Testis (tissue), 3 donors: Measurements from ENCODE around the gene PTBP3. TPM values are rescaled to one million over a fixed set of nuclear protein-coding genes. Genes with fewer than 3 reads are reported as not detected.

Experiments
- DNase-seq: peaks from one replicate; pipeline ENCODE4 v3.0.0-alpha.2; 2019
- H3K27ac ChIP-seq, 2 donors: fragments of 200-600 bp; sonication (generic); one replicate each; pipeline ENCODE4 v1.5.1; 2019
- H3K27me3 ChIP-seq: fragments of 200-600 bp; sonication (generic); one replicate; pipeline ENCODE4 v1.5.1; 2019
- H3K36me3 ChIP-seq: fragments of 200-600 bp; sonication (generic); one replicate; pipeline ENCODE4 v1.5.1; 2017; ENCODE audit warnings: low read depth; ENCODE audit errors: missing control alignments
- H3K4me1 ChIP-seq: fragments of 200-600 bp; sonication (generic); one replicate; pipeline ENCODE4 v1.5.1; 2019
- H3K4me3 ChIP-seq, 2 donors: fragments of 200-600 bp; sonication (generic); one replicate each; pipeline ENCODE4 v1.5.1; 2017 to 2019
- H3K9me3 ChIP-seq: fragments of 200-600 bp; sonication (generic); one replicate; pipeline ENCODE4 v1.5.1; 2017
- POLR2A ChIP-seq: fragments of 450-650 bp; IDR thresholded peaks from one replicate; pipeline ENCODE4 v1.6.1; 2017; ENCODE audit warnings: antibody characterized with exemption, mild to moderate bottlenecking, moderate library complexity
- WGBS, 2 donors: methylation state at CpG; one replicate each; pipeline ENCODE4 v1.1.5; 2018; 5-methylcytosine and 5-hydroxymethylcytosine counted together
- intact Hi-C: fragments of 100-400 bp; cut with DNase I; formaldehyde crosslinking; loops from one replicate; pipeline ENCODE4 v1.15.1; 2023; ENCODE audit warnings: low total_unique reads
- polyA plus RNA-seq: library from polyadenylated mRNA; stranded (reverse); fragments of 350-450 nt; fragmentation: Illumina TruSeq; extraction: RNeasy Lipid Tissue Mini Kit (QIAGEN cat#74804); gene quantifications from one replicate; pipeline ENCODE4 v1.2.3, GENCODE V29; 2014; ENCODE audit warnings: low read depth, low replicate concordance; ENCODE audit not compliant: insufficient read depth
- total RNA-seq, 2 donors: library from RNA; depleted of rRNA; stranded (reverse); fragments of >200 nt; gene quantifications; one replicate each; pipeline ENCODE4 v1.2.3, GENCODE V29; 2016
- TF ChIP-seq, protein P1 (sequence below), 3 experiments: fragments of 450-650 bp in 2 of 3; fragments of 200-600 bp in 1 of 3; sonication (generic) in 1 of 3; IDR thresholded peaks; one replicate each; pipeline ENCODE4 v1.5.1; 2016 to 2019; ENCODE audit warnings: antibody characterized with exemption in 3 of 3, mild to moderate bottlenecking in 2 of 3, moderate library complexity in 1 of 3

PTBP3 gene
- total and polyA plus RNA-seq, 3 donors from 2014 or later = 44.1 to 199 (median 172) TPM

- TF ChIP-seq, protein P1, sequence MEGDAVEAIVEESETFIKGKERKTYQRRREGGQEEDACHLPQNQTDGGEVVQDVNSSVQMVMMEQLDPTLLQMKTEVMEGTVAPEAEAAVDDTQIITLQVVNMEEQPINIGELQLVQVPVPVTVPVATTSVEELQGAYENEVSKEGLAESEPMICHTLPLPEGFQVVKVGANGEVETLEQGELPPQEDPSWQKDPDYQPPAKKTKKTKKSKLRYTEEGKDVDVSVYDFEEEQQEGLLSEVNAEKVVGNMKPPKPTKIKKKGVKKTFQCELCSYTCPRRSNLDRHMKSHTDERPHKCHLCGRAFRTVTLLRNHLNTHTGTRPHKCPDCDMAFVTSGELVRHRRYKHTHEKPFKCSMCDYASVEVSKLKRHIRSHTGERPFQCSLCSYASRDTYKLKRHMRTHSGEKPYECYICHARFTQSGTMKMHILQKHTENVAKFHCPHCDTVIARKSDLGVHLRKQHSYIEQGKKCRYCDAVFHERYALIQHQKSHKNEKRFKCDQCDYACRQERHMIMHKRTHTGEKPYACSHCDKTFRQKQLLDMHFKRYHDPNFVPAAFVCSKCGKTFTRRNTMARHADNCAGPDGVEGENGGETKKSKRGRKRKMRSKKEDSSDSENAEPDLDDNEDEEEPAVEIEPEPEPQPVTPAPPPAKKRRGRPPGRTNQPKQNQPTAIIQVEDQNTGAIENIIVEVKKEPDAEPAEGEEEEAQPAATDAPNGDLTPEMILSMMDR (IDR thresholded peaks at IDR 0.05) = no peak
- TF ChIP-seq POLR2A = no peak
- intact Hi-C loops = no loop called here
- DNase-seq = no peak
Observed at GRCh38 chr9:112325600-112325999, 7.8 kb downstream of the PTBP3 start.

GRCh38 chr9:112325127-112325526 lies 8.3 kb downstream of the PTBP3 start:
- H3K27ac ChIP-seq = no peak overlapping the region
- WGBS, 2 donors = 84 to 90% methylated on average over 10 of the region's 10 CpGs
- peaks cover 3% of the 10 kb centered on the region for H3K4me1 ChIP-seq
- no peaks in the 10 kb centered on the region for H3K9me3 ChIP-seq
- intact Hi-C loops = no loop called here
- H3K4me3 ChIP-seq = no peak overlapping the region
- no peak for DNase-seq
- no peaks in the 10 kb centered on the region for H3K36me3 ChIP-seq
- no peak for TF ChIP-seq POLR2A
- TF ChIP-seq, protein P1 (IDR thresholded peaks at IDR 0.05) = no peak
- no peaks in the 10 kb centered on the region for H3K27me3 ChIP-seq

More at GRCh38 chr9:112325600-112325999, 7.8 kb downstream of the PTBP3 start:
- Histone ChIP-seq H3K4me1 (peaks cover 4% of the 10 kb centered on the region), H3K9me3 (no peaks in the 10 kb centered on the region), H3K27me3 (no peaks in the 10 kb centered on the region), H3K27ac (no peak overlapping the region), H3K4me3 (no peak overlapping the region), H3K36me3 (no peaks in the 10 kb centered on the region)
- 82 to 92% methylated on average over 8 of the region's 8 CpGs for WGBS, 2 donors

DNA sequence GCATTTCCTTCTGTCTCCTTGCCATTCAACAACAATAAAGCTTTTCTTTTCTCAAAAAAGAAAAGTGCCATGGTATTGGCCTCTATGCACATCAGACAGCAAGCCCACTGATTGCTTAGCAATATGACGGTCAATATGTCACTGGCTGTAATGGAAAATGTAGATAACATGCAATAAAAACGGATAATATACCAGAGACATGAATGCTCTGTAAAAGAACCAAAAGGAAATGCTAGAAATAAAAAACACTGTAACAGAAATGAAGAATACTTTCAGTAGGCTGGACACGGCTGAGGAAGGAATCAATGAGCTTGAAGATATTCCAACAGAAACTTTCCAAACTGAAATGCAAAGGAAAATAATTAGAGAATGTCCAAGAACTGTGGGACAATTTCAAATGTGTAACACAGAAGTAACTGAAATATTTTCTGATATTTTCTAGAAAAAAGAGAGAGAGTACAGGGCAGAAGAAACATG lies 10.0 kb downstream of the PTBP3 start:
- Histone ChIP-seq H3K4me1 (no peaks in the 10 kb centered on the region), H3K36me3 (no peaks in the 10 kb centered on the region), H3K9me3 (no peaks in the 10 kb centered on the region), H3K4me3 (no peak overlapping the region), H3K27ac (no peak overlapping the region), H3K27me3 (no peaks in the 10 kb centered on the region)
- no peak for DNase-seq
- intact Hi-C loops = no loop called here
- 68 to 69% methylated on average over 3 of the region's 3 CpGs for WGBS, 2 donors
- no peak for TF ChIP-seq POLR2A
- TF ChIP-seq, protein P1 (IDR thresholded peaks at IDR 0.05) = no peak

DNA sequence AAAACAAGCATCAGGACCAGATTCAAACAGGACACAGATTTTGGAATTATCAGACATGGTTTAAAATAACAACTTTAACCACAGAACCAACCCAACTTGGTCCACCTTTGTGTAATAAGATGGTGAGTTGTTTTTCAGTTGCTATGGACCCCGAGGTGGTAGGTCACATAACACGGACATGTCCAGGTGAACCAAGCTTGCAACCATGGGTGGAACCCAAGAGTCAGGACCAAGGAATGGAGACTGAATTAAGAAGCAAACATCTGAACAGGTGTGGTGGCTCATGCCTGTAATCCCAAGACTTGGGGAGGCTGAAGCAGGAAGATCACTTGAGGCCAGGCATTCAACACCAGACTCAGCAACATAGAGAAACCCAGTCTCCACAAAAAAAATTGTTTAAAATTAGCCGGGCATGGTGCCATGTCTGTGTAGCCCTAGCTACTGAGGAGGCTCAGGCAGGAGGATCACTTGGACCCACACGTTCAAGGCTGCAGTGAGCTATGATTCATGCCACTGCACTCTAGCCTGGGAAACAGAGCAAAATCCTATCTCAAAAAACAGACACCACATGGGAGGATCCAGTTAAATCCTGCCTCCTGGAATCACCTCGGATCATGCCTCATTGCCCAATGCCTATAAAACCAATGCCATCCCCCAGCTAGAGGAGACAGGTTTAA lies 10.6 kb downstream of the PTBP3 start:
- Histone ChIP-seq H3K4me1 (no peaks in the 10 kb centered on the region), H3K36me3 (no peaks in the 10 kb centered on the region), H3K27me3 (no peaks in the 10 kb centered on the region), H3K9me3 (no peaks in the 10 kb centered on the region), H3K4me3 (no peak overlapping the region), H3K27ac (no peak overlapping the region)
- TF ChIP-seq POLR2A = no peak
- TF ChIP-seq, protein P1 (IDR thresholded peaks at IDR 0.05) = no peak
- intact Hi-C loops = no loop called here
- WGBS, 2 donors = 84 to 90% methylated on average over 5 of the region's 5 CpGs
- no peak for DNase-seq
